ENCODE data around the gene CERT1.
"Not testable (repeated sequence)": the region's sequence is repeated elsewhere in the genome, so short reads cannot be mapped to it uniquely, and the experiment has no call there.

Gene CERT1, protein sequence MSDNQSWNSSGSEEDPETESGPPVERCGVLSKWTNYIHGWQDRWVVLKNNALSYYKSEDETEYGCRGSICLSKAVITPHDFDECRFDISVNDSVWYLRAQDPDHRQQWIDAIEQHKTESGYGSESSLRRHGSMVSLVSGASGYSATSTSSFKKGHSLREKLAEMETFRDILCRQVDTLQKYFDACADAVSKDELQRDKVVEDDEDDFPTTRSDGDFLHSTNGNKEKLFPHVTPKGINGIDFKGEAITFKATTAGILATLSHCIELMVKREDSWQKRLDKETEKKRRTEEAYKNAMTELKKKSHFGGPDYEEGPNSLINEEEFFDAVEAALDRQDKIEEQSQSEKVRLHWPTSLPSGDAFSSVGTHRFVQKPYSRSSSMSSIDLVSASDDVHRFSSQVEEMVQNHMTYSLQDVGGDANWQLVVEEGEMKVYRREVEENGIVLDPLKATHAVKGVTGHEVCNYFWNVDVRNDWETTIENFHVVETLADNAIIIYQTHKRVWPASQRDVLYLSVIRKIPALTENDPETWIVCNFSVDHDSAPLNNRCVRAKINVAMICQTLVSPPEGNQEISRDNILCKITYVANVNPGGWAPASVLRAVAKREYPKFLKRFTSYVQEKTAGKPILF

DNA sequence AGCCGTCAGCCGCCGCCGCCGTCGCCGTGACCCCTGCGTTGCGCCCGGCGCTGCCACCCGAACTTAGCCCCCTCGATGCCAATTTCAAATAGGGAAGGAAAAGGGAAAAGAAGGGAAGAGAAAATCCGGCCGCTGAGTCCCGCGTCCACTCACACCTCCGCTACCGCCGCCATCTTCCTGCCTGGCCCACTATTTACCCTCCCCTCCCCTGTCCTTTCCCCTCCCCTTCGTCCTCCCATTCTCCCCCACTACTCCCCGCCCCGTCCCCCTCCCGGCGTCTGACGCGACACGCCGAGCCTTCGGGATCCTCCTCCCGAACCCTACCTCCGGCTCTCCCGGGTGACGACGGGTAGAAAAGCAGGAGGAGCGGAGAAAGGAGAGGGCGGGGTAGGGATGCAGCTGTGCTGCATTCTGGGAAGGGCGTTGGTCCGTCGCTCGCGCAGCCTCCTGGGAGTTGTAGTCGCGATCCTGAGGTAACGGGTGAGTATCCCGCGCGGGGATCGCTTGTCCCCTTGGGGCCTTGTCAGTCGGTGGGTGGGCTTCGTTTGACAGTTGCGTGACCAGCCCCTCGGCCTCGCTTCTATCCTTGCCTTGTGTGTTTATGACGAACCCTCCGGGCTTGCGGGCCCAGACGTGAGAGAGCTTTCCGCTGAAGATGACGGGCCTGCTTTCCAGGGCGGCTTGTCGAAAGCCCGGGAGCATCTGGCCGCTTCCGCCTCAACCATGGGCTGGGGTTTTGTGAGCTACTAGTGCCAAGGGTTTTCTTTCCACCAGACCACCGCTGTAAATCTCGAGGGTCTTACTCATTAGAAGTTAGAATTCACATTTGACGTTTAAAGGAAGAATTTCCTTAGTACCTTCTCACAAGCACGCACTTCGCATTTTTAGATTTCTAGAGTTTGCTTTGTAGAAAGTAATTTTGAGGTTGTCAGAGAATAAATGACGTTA is at the start of gene CERT1, which contains the start of gene POLK:
Gene CERT1 (minus strand): TSS at position 195 of the 948 bp plus-strand sequence. CDS start 422 bp downstream, outside the sequence.
Gene POLK (plus strand): TSS at position 457 of the 948 bp plus-strand sequence.
- DNase-seq = peak; percentile 71

DNA sequence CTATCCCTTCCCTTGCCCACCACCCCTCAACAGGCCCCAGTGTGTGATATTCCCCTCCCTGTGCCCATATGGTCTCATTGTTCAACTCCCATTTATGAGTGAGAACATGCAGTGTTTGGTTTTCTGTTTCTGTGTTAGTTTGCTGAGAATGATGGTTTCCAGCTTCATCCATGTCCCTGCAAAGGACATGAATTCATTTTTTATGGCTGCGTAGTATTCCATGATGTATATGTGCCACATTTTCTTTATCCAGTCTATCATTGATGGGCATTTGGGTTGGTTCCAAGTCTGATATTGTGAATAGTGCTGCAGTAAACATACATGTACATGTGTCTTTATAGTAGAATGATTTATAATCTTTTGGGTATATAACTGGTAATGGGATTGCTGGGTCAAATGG is 49.2 kb upstream of the CERT1 start:
- DNase-seq = not testable (repeated sequence)

DNA sequence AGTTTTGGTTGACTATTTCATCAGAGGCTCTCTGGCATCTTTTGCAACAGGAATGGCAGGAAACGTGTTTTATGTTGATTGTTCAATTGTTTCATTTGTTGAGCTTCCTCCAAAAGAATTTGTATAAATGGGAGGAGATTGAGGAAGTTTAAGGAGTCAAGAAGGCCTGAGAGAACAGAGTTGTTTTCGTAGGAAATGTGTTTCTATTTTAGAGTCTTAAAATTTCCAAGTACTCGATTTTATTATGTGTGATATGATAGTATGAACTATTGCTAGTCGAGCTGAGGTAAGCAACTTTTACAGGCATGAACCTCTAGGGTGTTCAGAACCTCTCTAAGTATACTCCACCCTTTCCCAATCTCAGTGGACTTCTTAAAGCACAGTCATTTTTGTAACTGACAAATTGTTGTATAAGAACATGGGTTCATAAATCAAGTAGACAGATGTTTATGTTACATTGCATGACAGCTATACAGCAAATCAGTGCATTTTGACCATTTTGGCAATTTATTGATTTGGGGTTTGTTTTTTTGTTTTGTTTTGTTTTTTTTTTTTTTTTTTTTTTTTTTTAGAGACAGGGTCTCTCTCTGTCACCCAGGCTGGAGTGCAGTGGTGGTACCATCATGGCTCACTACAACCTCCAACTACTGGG is 47.7 kb upstream of the CERT1 start:
- no peak for DNase-seq

DNA sequence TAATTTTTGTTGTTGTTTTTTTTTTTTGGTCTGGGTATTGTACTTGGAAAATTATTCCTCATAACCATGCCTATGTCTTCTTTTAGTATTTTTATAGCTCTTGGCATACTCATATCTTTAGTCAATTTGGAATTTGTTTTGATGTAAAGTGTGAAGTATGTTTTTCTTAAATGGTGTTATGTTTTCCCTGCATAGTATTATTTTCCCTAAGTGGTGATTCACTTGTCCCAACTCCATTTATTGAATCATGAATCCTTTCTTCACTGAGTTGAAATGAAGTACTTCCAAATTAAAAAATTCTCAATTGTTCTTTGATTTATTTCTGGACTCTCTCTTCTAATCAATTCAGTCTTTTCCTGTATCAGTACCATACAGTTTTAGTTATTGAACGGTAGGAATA is 46.8 kb upstream of the CERT1 start:
- no peak for DNase-seq

DNA sequence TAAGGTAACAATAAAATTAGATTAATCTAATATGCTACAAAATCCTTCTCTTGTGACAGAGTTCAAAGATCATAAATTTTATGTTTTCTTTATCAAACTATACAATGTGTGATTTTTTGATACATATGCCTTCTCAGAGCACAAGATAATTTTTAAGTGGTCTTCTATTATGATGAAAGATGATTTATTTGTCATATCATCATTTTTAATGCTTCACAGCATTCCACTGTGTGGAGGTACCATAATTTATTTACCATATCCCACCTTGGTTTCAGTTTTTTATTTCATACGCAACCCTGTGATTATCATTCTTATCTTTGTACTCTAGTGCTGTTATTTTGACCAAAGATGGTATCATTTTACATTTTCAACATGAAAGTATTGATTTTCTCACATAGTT is 41.9 kb upstream of the CERT1 start:
- no peak for DNase-seq

DNA sequence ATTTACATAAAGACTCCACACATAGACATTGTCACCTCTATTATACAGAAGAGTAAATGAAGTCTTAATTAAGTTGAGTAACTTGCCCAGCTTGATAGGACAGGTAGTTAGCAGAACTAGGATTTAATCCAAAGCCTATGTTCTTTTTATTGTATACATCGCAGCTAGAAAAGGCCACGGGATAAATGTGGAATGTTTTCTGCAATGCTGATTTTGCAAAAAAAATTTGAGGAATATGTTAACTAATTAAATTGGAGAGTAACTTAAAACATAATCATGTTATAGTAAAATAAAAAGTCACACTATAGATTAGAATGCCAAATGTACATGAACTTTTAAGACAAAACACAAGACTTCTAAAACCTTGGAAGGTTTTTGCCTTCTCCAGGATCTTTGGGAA is 41.3 kb upstream of the CERT1 start:
- DNase-seq = no peak

DNA sequence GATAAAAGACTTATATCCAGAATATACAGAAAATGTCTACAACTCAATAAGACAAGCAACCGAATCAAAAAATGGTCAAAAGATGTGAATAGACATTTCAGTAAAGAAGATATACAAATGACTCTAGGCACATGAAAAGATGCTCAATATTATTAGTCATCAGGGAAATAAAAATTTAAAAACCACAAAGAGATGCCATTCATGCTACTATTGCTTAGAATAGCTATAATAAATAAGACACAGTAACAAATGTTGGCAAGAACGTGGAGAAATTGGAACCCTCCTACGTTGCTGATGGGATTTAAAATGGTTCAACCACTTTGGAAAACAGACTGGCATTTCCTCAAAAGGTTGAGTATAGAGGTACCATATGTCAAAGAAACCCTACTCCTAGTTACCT is 40.0 kb upstream of the CERT1 start:
- no peak for DNase-seq

DNA sequence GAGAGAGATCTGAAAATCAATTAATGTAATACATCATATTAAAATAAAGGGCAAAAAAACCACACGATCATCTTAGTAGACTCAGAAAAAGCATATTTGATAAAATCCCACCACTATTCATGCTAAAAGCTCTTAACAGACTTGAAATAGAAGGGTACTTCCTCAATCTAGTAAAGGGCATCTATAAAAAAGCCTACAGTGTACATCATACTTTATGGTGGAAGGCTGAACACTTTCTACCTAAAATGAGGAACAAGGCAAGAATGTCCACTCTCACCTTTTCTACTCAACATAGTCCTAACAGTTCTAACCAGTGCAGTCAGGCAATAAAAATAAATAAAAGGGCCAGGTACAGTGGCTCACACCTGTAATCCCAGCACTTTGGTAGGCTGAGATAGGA is 39.2 kb upstream of the CERT1 start:
- DNase-seq = no peak

DNA sequence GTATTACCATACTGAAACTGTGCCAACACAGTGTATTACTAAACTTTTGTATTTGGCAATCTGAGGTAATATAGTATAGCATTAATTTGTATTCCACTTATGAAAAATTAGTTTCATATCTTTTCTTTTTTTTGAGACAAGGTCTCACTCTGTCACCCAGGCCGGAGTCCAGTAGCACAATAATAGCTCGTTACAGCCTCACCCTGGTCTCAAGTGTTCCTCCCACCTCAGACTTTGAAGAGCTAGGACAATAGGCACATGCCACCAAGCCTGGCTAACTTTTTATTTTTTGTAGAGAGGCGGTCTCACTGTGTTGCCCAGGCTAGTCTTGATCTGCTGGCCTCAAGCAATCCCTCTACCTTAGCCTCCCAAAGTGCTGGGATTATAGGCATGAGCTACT is 36.4 kb upstream of the CERT1 start:
- no peak for DNase-seq

DNA sequence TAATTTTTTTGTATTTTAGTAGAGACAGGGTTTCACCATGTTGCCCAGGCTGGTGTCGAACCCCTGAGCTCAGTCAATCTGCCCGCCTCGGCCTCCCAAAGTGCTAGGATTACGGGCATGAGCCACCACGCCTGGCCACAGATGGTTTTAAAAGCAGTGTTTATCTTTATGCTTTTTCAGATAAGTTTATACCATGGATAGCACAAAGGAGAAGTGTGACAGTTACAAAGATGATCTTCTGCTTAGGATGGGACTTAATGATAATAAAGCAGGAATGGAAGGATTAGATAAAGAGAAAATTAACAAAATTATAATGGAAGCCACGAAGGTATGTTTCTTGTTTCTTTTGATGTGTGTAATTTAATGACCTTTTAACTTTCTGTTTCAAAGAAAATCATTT is 35.4 kb upstream of the CERT1 start:
- DNase-seq = no peak

DNA sequence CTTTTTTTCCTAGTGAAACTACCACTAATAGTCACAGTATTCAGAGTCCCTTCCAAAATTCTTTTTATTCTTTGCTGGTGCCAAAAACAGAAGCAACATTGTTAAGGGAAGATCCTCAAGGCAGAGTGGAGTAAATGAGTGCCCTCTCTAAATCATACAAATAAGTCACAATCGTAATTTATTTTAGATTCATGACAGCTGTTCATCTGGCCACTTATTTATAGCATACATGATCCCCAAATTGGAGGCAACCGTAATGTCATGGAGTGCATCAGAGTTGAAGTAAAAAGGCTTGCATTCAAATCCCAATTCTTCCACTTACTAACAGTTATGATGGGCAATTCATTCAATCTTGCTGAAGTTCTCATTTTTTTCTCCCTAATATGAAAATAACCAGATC is 33.7 kb upstream of the CERT1 start:
- no peak for DNase-seq

DNA sequence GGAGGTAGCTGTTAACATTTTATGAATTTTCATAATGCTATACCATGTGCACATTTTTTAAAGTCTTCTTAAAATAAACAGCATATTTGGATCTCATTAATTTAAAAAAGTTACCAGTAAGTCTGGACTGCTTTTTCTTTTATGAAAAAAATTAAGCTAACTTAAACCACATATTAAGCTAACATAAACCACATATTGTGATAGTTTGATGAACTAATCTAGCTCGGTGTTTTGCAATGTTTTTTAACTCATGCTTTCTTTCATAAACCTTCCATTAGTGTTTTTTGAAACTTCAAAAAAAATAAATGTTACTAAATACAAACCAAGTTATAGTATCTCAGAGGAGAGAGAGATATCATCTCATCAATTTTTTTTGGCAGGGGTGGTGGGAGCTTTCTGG is 26.8 kb upstream of the CERT1 start:
- DNase-seq = no peak

DNA sequence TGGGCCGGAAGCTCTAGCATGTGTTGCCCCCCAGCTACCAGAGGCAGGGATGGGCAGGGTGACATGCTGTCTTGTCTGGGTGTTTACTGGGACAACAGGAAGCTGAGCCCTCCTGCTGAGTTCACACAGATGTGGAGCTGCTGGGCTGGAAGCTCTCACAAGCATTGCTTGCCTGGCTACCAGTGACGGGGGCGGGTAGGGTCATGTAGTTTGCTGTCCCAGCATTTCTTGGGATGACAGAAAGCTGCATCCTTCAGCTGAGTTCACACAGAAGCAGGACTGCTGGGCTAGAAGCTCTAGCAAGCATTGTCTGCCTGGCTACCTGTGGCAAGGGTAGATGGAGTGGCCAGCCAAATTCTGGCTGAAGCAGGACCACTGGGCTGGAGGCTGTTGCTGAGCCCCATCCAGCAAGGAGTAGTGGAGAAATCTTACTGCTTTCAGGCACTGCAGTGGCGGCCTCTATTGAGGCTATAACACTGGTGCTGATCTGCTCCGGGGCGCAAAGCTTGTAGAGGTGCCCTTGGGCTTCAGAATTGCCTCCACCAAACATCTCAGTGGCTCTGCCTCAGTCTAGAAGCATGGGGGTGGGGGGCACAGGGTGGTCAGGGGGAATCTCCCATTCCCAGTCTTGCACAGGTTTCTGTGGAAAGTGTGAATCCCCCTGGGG is 25.4 kb upstream of the CERT1 start:
- no peak for DNase-seq

DNA sequence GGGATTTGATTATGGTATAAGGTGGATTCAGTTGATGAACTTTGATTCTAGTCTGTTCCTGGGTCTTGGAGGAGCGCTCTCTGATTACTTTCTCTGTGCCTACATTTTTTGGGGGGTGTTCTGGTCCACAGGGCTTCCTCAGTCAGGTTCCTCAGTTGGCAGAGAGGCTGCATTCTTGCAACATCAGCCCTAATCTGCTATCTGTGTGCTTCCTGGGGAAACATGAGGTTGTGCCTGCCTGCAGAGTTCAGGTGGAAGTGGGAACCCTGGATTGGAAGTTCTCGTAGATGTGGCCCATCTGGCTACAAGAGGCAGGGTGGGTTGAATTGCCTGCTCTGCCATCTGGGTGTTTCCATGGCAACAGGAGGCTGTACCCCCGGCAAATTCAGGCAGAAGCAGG is 24.7 kb upstream of the CERT1 start:
- no peak for DNase-seq

DNA sequence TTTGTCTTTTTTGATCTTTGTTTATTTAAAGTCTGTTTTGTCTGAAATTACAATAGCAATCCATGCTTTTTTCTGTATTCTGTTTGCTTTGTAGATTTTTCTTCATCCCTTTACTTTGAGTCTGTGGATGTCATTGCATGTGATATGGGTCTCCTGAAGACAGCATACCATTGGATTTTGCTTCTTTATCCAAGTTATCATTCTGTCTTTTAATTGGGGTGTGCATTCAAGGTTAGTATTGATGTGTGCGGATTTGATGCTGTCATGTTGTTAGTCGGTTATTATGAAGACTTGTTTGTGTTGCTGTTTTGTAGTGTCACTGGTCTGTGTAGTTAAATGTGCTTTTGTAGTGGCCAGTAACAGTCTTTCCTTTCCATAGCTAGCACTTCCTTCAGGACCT is 23.3 kb upstream of the CERT1 start:
- no peak for DNase-seq

DNA sequence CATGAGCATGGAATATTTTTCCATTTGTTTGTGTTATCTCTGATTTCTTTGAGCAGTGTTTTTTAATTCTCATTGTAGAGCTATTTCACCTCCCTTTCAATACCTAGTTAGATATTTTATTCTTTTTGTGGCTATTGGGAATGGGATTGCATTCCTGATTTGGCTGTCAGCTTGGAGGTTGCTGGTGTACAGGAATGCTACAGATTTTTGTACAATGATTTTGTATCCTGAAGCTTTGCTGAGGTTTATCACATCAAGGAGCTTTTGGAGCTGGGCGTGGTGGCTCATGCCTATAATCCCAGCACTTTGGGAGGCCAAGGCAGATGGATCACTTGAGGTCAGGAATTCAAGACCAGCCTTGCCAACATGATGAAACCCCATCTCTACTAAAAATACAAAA is 22.3 kb upstream of the CERT1 start:
- DNase-seq = not testable (repeated sequence)

DNA sequence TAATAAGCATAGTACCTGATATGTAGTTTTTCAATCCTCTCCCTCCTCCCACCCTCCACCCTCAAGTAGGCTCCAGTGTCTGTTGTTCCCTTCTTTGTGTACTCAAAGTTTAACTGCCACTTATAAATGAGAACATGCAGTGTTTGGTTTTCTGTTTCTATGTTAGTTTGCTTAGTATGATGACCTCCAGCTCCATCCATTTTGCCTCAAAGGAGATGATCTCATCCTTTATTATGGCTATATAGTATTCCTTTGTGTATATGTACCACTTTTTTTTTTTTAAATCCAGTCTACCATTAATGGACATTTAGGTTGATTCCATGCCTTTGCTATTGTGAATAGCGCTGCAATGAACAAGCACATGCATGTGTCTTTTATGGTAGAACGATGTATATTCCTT is 20.8 kb upstream of the CERT1 start:
- DNase-seq = no peak

DNA sequence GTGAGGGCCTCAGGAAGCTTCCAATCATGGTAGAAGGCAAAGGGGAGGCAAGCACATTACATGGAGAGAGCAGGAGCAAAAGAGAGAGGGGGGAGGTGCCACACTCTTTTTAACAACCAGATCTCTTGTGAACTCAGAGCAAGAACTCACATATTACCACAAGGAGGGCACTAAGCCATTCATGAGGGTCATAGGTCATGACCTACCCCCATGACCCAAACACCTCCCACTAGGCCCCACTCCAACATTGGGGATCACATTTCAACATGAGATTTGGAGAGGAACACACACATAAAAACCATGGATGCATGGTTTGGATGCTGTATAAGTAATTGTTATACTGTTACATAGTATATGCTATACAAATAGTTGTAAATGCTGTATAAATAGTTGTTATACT is 17.8 kb upstream of the CERT1 start:
- DNase-seq = no peak

DNA sequence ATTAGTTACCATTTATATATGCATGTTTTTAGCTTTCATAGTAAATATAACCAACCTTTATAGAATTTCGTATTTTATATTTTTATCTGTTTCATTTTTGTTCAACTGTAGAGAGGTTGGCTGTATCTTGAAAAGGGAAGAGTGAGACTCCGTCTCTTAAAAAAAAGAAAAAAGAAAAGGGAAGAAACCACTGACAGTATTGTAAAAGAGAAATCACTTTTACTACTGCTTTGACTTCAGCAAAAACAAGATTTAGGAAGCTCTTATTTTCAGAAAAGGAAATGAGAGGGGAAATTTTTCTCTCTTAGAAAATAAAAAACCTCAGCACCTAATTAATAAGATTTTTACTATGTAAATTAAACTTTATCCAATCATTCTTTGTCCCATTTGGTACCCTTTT is 14.6 kb upstream of the CERT1 start:
- DNase-seq = no peak

DNA sequence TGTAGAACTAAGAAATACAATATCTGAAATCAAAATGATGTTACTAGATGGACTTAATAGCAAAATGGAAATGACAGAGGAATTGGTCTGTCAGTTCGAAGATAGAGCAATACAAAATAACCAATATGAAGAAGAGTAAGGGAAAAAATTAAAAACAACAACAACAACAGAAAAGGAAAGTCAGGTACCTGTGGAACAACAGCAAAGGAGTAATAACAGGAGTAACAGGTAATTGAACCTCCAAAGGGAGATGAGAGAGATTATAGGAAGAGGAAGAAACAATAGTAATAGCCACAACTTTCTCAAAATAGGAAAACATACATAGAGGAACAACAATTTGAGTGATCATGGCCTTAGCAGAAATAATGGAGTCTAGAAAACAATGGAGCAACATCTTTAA is 13.9 kb upstream of the CERT1 start:
- DNase-seq = no peak

DNA sequence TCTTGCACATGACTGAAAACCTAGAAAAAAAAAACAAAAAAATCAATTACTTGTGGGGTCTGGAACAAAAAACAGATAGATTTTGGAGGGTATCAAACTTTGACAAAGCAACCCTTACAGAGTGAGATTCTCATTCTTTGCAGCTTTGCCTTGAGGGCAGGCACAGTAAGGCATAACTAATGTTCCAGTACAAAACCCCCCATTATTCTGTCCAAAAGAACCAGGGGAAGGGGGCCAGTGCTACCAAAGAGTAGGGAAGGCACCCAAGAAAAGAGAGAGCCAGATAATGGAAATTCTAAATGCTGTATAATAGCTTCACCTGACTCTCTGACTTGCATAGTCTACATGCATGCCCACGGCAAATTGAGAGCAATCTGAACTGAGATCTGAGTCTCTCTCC is 13.2 kb upstream of the CERT1 start:
- DNase-seq = no peak

DNA sequence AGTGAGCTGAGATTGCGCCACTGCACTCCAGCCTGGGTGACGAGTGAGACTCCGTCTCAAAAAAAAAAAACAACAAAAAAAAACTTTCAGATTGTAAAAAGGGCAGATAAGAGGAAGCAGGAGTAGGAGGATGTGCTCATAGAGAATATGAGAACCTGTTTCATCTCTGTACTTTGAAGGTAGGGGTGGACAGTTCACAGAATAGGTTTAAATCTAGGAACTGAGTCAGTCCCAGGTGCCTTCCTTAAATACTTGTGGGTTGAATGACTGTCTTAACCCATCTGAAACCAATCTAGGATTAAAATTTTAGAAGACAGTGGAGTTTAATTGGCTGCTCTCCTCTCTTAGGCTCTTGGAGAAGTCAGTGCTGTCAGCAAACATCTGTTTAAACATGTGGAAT is 12.6 kb upstream of the CERT1 start:
- DNase-seq = no peak
